ENCODE data around the gene C1QTNF8.

C1QTNF8 gene

DNA sequence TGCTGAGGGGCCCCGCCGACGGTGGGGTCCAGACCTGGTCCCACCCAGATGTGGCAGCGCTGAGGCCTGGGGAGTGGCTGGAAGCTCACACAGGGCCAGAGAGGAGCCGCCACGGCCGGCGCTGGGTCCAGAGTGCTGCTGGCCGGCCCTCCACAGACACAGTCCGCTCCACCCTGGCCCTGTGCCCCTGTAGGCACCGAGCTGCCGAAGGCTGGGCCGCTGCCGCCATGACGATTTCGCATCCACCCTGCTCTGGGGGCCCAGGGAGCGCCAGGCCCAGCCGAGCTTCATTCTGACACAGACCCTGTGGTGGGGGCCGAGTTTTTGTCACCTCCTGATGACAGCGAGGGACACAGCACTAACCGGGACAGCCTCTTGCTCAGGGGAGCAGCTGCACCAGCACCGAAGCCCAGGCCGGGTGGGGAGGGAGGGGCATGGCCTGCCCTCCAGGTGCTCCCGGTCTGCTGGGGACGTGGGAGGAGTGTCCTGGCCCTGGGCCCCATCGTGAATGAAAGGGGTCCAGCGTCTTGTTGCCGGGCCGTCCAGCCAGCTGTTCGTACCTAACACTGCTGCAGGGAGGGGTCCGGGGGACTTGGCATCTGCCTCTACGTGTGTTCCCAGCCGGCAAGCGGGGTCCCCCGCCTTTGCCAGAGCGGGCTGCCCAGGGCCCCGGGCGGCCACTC, 50.6 kb downstream of the C1QTNF8 start:
- Histone ChIP-seq H3K4me3 (ENCODE audit: low read depth, low read length) (no peak overlapping the region), H3K36me3 (ENCODE audit: control insufficient read depth in 2 of 2, insufficient read depth in 1 of 2, low read length in 2 of 2) (no peaks in the 10 kb centered on the region), H3K9me3 (ENCODE audit: control insufficient read depth, insufficient read depth, low read depth, low read length) (no peaks in the 10 kb centered on the region), H3K4me1 (ENCODE audit: control insufficient read depth, insufficient read depth, low read length) (no peaks in the 10 kb centered on the region), H3K27ac (ENCODE audit: extremely low read depth, low read depth, low read length) (no peak overlapping the region)
- no peak for TF ChIP-seq ZNF654 (tag by site-specific recombination; IDR thresholded peaks at IDR 0.05; ENCODE audit: low read depth)
- no peak for TF ChIP-seq KLF9 (tag by site-specific recombination; IDR thresholded peaks at IDR 0.05; ENCODE audit: low read depth)
- TF ChIP-seq YY2 (tag by site-specific recombination; IDR thresholded peaks at IDR 0.05): no peak
- TF ChIP-seq ZNF394 (tag by site-specific recombination; IDR thresholded peaks at IDR 0.05; ENCODE audit: borderline replicate concordance): no peak
- no peak for TF ChIP-seq CTCF (tag by site-specific recombination; IDR thresholded peaks at IDR 0.05)
- TF ChIP-seq ZNF664 (tag by site-specific recombination; IDR thresholded peaks at IDR 0.05): no peak
- TF ChIP-seq ZNF792 (tag by site-specific recombination; IDR thresholded peaks at IDR 0.05): no peak
- TF ChIP-seq, protein P1, sequence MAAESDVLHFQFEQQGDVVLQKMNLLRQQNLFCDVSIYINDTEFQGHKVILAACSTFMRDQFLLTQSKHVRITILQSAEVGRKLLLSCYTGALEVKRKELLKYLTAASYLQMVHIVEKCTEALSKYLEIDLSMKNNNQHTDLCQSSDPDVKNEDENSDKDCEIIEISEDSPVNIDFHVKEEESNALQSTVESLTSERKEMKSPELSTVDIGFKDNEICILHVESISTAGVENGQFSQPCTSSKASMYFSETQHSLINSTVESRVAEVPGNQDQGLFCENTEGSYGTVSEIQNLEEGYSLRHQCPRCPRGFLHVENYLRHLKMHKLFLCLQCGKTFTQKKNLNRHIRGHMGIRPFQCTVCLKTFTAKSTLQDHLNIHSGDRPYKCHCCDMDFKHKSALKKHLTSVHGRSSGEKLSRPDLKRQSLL (tag by site-specific recombination; IDR thresholded peaks at IDR 0.05): no peak
- TF ChIP-seq, protein P2, sequence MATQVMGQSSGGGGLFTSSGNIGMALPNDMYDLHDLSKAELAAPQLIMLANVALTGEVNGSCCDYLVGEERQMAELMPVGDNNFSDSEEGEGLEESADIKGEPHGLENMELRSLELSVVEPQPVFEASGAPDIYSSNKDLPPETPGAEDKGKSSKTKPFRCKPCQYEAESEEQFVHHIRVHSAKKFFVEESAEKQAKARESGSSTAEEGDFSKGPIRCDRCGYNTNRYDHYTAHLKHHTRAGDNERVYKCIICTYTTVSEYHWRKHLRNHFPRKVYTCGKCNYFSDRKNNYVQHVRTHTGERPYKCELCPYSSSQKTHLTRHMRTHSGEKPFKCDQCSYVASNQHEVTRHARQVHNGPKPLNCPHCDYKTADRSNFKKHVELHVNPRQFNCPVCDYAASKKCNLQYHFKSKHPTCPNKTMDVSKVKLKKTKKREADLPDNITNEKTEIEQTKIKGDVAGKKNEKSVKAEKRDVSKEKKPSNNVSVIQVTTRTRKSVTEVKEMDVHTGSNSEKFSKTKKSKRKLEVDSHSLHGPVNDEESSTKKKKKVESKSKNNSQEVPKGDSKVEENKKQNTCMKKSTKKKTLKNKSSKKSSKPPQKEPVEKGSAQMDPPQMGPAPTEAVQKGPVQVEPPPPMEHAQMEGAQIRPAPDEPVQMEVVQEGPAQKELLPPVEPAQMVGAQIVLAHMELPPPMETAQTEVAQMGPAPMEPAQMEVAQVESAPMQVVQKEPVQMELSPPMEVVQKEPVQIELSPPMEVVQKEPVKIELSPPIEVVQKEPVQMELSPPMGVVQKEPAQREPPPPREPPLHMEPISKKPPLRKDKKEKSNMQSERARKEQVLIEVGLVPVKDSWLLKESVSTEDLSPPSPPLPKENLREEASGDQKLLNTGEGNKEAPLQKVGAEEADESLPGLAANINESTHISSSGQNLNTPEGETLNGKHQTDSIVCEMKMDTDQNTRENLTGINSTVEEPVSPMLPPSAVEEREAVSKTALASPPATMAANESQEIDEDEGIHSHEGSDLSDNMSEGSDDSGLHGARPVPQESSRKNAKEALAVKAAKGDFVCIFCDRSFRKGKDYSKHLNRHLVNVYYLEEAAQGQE (tag by site-specific recombination; IDR thresholded peaks at IDR 0.05): no peak
- ChIA-PET CTCF (interaction anchor here (1.8 kb wide), 1 partner anchor 12 kb away, joined by 7 read pairs; no protein-coding TSS in a partner anchor), POLR2A (interaction anchor here (0.6 kb wide), 1 partner anchor 10 kb away, joined by 3 read pairs; no protein-coding TSS in a partner anchor)

DNA sequence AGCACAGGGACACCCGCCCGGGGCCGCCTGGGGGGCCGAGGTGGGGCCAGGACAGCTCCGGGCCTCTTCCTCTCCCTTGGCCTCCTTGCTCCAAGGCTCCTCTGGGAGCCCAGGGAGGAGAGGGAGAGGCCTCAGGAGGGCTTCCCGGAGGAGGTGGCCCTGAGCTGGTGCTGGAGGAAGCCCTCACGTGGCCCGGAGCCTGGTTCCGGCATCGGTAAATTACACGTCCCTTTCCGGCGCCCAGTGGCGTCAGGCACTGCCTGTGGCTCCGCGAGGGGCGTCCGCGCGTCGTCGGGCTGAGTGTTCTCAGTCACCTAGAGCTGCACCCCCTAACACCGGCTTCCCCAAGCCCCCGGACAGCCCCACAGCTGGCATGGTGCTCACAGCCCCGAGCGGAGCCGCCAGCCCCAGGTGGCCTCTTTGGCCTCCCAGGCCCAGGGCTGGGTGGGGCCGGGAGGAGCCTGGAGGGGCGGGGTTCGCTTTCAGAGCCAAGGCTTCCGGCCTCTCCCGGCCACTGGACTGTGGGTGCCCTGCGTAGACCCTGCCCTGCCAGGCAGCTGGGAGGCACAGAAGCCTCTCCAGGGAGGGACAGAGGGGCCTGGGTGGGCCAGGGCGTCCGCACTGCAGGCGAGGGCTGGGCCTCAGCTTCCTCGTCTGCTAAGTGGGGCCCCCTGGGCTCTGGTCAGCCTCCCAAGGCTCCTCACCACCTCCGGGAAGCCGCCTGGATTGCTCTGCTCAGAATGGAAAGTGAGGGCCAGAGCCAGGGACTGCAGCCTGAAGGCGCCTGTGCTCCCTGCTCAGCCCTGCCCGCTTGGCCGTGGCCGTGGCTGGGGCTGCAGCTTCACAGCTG, 51.4 kb downstream of the C1QTNF8 start:
- Histone ChIP-seq H3K36me3 (ENCODE audit: control insufficient read depth in 2 of 2, insufficient read depth in 1 of 2, low read length in 2 of 2) (no peaks in the 10 kb centered on the region), H3K4me1 (ENCODE audit: control insufficient read depth, insufficient read depth, low read length) (no peaks in the 10 kb centered on the region), H3K4me3 (ENCODE audit: low read depth, low read length) (no peak overlapping the region), H3K9me3 (ENCODE audit: control insufficient read depth, insufficient read depth, low read depth, low read length) (no peaks in the 10 kb centered on the region), H3K27ac (ENCODE audit: extremely low read depth, low read depth, low read length) (no peak overlapping the region)
- POLR2A ChIA-PET: no interaction called here
- CTCF ChIA-PET: interaction anchor here (0.6 to 1.8 kb wide), 2 partner anchors 13 to 230 kb away, joined by 3 to 7 read pairs; no protein-coding TSS in a partner anchor
- no peak for TF ChIP-seq PRDM4 (tag by site-specific recombination; IDR thresholded peaks at IDR 0.05)
- TF ChIP-seq ZNF571 (tag by site-specific recombination; IDR thresholded peaks at IDR 0.05): no peak
- TF ChIP-seq ZNF558 (tag by site-specific recombination; IDR thresholded peaks at IDR 0.05): no peak
- TF ChIP-seq ZNF2 (tag by site-specific recombination; IDR thresholded peaks at IDR 0.05): no peak
- no peak for TF ChIP-seq ZIC2 (tag by site-specific recombination; IDR thresholded peaks at IDR 0.05)
- TF ChIP-seq ZNF623 (tag by site-specific recombination; IDR thresholded peaks at IDR 0.05): no peak
- TF ChIP-seq, protein P1 (tag by site-specific recombination; IDR thresholded peaks at IDR 0.05): peak; percentile 52; the same call in 1 of the 2 replicates
- no peak for TF ChIP-seq ZNF777 (tag by site-specific recombination; IDR thresholded peaks at IDR 0.05; ENCODE audit: borderline replicate concordance)
- TF ChIP-seq ZFP41 (tag by site-specific recombination; IDR thresholded peaks at IDR 0.05; ENCODE audit: borderline replicate concordance): no peak
- TF ChIP-seq GLIS1 (tag by site-specific recombination; IDR thresholded peaks at IDR 0.05): peak; percentile 81
- TF ChIP-seq ZNF24 (tag by site-specific recombination; IDR thresholded peaks at IDR 0.05): no peak
- no peak for TF ChIP-seq ZNF302 (tag by site-specific recombination; IDR thresholded peaks at IDR 0.05; ENCODE audit: low read depth)
- TF ChIP-seq ZNF202 (tag by site-specific recombination; IDR thresholded peaks at IDR 0.05; ENCODE audit: borderline replicate concordance): no peak
- TF ChIP-seq OSR2 (tag by site-specific recombination; IDR thresholded peaks at IDR 0.05): no peak
- TF ChIP-seq ZNF621 (tag by site-specific recombination; IDR thresholded peaks at IDR 0.05): no peak
